SJCRH30 (cell line): ENCODE measurements around the gene ITGB7. TPM values are rescaled to one million over a fixed set of nuclear protein-coding genes. Genes with fewer than 3 reads are reported as not detected.
"Not testable (repeated sequence)": the region's sequence is repeated elsewhere in the genome, so short reads cannot be mapped to it uniquely, and the experiment has no call there.

Experiments
- DNase-seq, 2 experiments: peaks; one replicate each; pipeline ENCODE4 v3.0.0-alpha.2; 2015 to 2020
- H3K27ac ChIP-seq: fragments of 250-450 bp; sonication (Bioruptor Pico); 2 replicates; pipeline ENCODE4 v1.5.1; 2020; ENCODE audit warnings: mild to moderate bottlenecking, moderate library complexity
- H3K27me3 ChIP-seq: fragments of 250-450 bp; sonication (Bioruptor Pico); 2 replicates; pipeline ENCODE4 v1.5.1; 2020; ENCODE audit warnings: mild to moderate bottlenecking, moderate library complexity
- H3K36me3 ChIP-seq: fragments of 250-450 bp; sonication (Bioruptor Pico); 2 replicates; pipeline ENCODE4 v1.5.1; 2020; ENCODE audit warnings: mild to moderate bottlenecking, moderate library complexity
- H3K4me1 ChIP-seq: fragments of 250-450 bp; sonication (Bioruptor Pico); 2 replicates; pipeline ENCODE4 v1.5.1; 2020; ENCODE audit warnings: mild to moderate bottlenecking, moderate library complexity
- H3K4me3 ChIP-seq: fragments of 250-450 bp; sonication (Bioruptor Pico); 2 replicates; pipeline ENCODE4 v1.5.1; 2020; ENCODE audit warnings: mild to moderate bottlenecking, moderate library complexity
- H3K9me3 ChIP-seq: fragments of 250-450 bp; sonication (Bioruptor Pico); replicated peaks from 2 replicates; pipeline ENCODE4 v1.5.1; 2020; ENCODE audit warnings: mild to moderate bottlenecking, moderate library complexity
- total RNA-seq: library from RNA; depleted of rRNA; stranded (reverse); fragments of >200 nt; shearing (Covaris generic); gene quantifications from 2 replicates; pipeline ENCODE4 v1.2.3, GENCODE V29; 2014

ITGB7 gene
- total RNA-seq, 1 experiment from 2014 or later = not detected

DNA sequence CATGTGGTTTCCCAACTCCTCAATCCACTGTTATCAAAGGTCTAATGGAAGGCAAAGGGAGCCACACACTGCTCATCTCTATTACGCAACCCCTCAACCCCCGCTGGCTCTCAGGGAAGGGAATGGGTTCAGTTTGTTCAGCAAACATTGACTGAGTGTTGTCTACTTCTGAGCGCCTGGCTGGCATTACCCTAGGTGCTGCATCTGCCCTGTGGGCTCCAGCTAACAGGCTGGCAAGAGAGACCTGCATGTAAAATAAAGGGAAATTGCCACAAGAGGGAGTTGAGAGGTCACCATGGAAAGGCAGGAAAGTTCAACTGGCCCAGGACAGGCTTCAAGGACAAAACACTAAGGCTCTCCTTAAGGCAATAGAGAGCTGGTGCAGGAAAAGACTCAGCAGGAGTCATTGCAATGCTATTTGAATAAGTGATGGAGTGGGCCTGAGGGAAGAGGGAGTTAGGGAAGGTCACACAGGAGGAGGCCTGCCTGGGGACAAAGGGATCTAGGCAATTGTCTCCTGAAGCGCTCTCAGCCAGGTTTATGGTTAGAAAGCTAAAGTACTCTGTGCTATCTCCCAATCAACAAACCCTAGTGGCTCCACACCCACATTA, 32.1 kb downstream of the ITGB7 start:
- Histone ChIP-seq H3K36me3 (no peaks in the 10 kb centered on the region), H3K27ac (no peak overlapping the region), H3K4me1 (peaks cover 5% of the 10 kb centered on the region; the same call in 1 of the 2 replicates), H3K9me3 (no peaks in the 10 kb centered on the region), H3K4me3 (no peak overlapping the region), H3K27me3 (no peaks in the 10 kb centered on the region)
- no peak for DNase-seq

- no peaks in the 10 kb centered on the region for H3K9me3 ChIP-seq
- no peaks in the 10 kb centered on the region for H3K27me3 ChIP-seq
- H3K27ac ChIP-seq = no peak overlapping the region
- no peaks in the 10 kb centered on the region for H3K4me1 ChIP-seq
- no peaks in the 10 kb centered on the region for H3K36me3 ChIP-seq
- no peak for DNase-seq
- no peak overlapping the region for H3K4me3 ChIP-seq
Measured at GRCh38 chr12:53173085-53173715, 33.9 kb downstream of the ITGB7 start.

DNA sequence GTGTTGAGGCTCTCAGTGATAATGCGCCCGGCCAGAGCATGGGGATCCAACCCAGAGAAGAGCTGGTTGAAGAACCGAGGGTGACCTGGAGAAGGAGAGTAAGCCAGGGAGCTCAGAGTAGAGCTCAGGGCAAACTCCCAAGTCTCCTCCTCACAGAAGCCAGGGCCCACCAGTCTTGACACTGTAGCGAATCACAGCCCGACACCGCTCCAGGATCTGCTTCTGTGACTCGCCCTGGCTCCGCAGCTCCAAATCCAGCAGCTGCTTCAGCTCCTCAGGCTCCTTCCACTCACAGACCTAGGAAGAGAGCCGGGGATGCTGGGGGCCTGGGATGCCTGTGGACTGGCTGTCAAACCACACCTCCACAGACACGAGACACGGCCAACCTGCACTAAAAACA, 34.7 kb downstream of the ITGB7 start:
- no peaks in the 10 kb centered on the region for H3K36me3 ChIP-seq
- H3K4me1 ChIP-seq = no peaks in the 10 kb centered on the region
- no peaks in the 10 kb centered on the region for H3K27me3 ChIP-seq
- no peak overlapping the region for H3K4me3 ChIP-seq
- no peak overlapping the region for H3K27ac ChIP-seq
- H3K9me3 ChIP-seq = no peaks in the 10 kb centered on the region
- DNase-seq = peak; percentile 43 to 50

GRCh38 chr12:53171725-53172329, 35.2 kb downstream of the ITGB7 start:
- Histone ChIP-seq H3K4me3 (no peak overlapping the region), H3K27me3 (no peaks in the 10 kb centered on the region), H3K9me3 (no peaks in the 10 kb centered on the region), H3K4me1 (no peaks in the 10 kb centered on the region), H3K27ac (no peak overlapping the region), H3K36me3 (no peaks in the 10 kb centered on the region)
- no peak for DNase-seq

DNA sequence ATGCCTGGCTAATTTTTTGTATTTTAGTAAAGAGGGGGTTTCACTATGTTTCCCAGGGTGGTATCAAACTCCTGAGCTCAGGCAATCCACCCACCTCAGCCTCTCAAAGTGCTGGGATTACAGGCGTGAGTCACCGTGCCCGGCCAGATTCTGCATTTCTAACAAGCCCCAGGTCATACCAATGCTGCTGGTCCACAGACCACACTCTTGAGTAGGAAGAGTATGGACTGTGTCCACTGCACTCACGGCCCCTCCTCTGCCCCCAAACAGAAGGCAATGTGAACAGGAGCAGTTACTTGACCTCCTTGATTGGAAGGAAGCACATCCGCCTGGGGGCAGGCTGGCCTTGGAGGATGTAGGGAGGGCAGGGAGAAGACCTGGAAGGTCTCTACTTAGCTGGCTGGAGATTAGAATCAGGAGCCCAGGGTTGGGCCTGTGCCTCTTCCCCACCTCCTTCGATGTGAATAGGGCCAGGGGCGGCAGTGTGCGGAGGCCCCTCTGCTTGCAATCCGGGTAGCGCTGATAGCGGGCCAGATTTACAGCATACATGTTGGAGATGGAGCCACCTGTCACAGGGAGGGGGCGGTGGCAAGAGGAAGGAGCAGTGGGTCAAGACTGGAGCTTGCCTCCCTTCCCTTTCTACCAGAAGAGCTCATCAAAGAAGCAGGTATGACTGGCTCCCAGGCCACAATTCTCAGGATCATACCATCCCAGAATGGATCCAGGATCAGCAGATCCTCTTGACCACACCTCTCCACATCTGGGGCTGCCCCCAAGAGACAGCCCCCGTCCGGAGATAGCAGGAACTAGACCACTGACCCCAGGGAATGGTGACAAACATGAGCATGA, 36.0 kb downstream of the ITGB7 start:
- Histone ChIP-seq H3K27ac (no peak overlapping the region), H3K4me1 (no peaks in the 10 kb centered on the region), H3K36me3 (no peaks in the 10 kb centered on the region), H3K9me3 (no peaks in the 10 kb centered on the region), H3K27me3 (no peaks in the 10 kb centered on the region), H3K4me3 (no peak overlapping the region)
- no peak for DNase-seq

- H3K27ac ChIP-seq = no peak overlapping the region
- no peaks in the 10 kb centered on the region for H3K27me3 ChIP-seq
- H3K4me1 ChIP-seq = no peaks in the 10 kb centered on the region
- no peaks in the 10 kb centered on the region for H3K9me3 ChIP-seq
- DNase-seq = no peak
- no peak overlapping the region for H3K4me3 ChIP-seq
- H3K36me3 ChIP-seq = no peaks in the 10 kb centered on the region
Measured at GRCh38 chr12:53170215-53170614, 36.8 kb downstream of the ITGB7 start.

- DNase-seq = no peak
- Histone ChIP-seq H3K27ac (no peak overlapping the region), H3K4me1 (no peaks in the 10 kb centered on the region), H3K36me3 (no peaks in the 10 kb centered on the region), H3K27me3 (no peaks in the 10 kb centered on the region), H3K9me3 (no peaks in the 10 kb centered on the region), H3K4me3 (no peak overlapping the region)
Measured at GRCh38 chr12:53169644-53170043, 37.4 kb downstream of the ITGB7 start.

DNA sequence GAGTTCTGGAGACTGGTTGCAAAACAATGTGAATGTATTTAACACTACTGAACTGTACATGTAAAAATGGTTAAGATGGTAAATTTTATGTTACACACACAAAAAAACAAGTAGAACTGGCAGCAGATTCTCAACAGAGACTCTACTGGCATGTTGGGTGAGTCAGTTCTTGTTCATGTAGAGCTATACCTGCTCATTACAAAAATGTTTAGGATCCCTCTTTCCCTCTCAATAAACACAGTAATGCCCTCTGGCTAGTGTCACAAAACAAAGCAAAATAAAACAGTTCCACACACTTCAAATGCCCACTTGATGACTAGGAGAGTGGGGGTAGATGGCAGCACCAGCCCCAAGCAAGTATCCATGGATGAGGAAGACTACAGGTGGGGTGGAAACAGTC, 40.2 kb downstream of the ITGB7 start:
- H3K27ac ChIP-seq = no peak overlapping the region
- no peaks in the 10 kb centered on the region for H3K4me1 ChIP-seq
- no peaks in the 10 kb centered on the region for H3K36me3 ChIP-seq
- H3K9me3 ChIP-seq = no peaks in the 10 kb centered on the region
- no peak overlapping the region for H3K4me3 ChIP-seq
- no peak for DNase-seq
- no peaks in the 10 kb centered on the region for H3K27me3 ChIP-seq

- not testable (repeated sequence) for H3K27ac ChIP-seq, H3K9me3 ChIP-seq, H3K4me3 ChIP-seq, H3K27me3 ChIP-seq, H3K4me1 ChIP-seq, DNase-seq, H3K36me3 ChIP-seq
Measured at GRCh38 chr12:53163008-53163407, 44.0 kb downstream of the ITGB7 start.

DNA sequence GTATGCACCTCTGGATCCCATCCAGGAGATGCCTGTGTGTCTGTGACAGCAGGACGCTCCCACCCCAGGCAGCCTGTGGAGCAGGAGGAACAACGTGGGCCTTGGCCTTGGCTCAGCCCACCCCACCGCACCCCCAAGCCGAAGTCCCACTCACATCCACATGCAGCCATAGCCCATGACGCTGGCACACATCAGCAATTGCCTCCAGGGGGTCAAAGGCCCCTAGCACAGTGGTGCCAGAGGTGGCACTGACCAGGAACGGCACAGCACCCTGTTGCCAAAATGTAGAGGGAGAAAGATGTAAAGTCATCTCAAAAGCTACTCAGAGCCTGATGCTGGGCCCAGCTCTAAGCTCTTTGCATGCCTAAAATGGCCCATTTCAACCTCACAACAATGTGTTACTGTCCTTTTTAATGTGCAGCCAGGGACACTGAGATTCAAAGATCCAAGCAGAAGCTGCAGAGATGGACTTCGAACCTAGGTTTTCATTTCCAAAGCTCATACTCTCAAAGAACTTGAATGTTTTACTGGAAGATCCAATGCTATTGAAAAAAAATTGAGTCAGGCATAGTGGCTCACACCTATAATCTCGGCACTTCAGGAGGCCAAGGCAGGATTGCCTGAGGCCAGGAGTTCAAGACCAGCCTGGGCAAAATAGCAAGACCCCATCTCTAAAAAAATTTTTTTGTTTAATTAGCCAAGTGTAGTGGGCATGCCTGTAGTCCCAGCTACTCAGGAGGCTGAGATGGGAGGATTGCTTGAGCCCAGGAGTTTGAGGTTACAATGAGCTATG, 45.7 kb downstream of the ITGB7 start:
- Histone ChIP-seq H3K27ac (no peak overlapping the region), H3K4me1 (no peaks in the 10 kb centered on the region), H3K4me3 (no peak overlapping the region), H3K9me3 (no peaks in the 10 kb centered on the region), H3K27me3 (no peaks in the 10 kb centered on the region), H3K36me3 (no peaks in the 10 kb centered on the region)
- DNase-seq = no peak

DNA sequence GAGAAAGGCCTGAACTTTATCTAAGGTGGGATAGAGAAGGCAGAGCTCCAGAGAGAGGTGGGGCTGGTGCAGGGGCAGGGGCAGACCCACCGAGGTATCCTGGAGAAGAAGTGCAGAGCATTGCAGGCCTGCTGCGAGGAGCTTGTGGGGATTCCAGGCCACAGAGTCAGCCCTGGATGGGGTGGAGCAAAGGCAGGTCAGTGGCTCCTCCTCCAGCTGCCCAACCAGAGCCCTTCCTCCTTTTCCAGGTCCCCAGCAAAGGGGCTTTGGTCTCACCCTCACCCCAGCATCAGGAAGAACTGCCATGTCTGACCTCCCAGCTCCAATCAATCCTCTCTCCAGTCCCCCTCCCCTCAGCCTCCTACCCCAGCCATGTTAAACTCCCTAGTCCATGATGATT, 46.4 kb downstream of the ITGB7 start:
- Histone ChIP-seq H3K27ac (no peak overlapping the region), H3K36me3 (no peaks in the 10 kb centered on the region)

DNA sequence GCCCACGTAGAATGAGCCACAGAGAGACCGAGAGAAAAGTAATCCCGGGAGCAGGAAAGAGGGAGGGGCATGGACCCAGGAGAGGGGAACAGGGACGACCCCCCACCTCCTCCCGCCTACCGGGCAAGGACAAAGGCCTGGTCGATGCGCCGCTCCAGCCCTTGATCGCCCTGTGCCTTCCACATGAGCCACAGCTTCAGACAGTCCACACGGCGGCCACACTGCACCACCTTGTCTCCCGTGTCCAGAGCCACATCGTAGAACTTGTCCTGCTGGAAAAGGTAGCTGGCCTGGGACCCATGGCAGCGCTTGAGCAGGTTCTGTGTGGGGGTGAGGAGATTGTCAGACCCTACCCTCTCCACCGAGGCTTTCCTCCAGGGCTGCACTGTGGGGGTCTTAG, 47.1 kb downstream of the ITGB7 start:
- Histone ChIP-seq H3K27me3 (no peaks in the 10 kb centered on the region), H3K36me3 (no peaks in the 10 kb centered on the region), H3K27ac (no peak overlapping the region), H3K9me3 (no peaks in the 10 kb centered on the region), H3K4me3 (no peak overlapping the region), H3K4me1 (no peaks in the 10 kb centered on the region)
- DNase-seq = no peak

More for the DNA sequence above, 46.4 kb downstream of the ITGB7 start:
- H3K9me3 ChIP-seq = no peaks in the 10 kb centered on the region
- no peaks in the 10 kb centered on the region for H3K4me1 ChIP-seq
- H3K4me3 ChIP-seq = no peak overlapping the region
- H3K27me3 ChIP-seq = no peaks in the 10 kb centered on the region
- DNase-seq = no peak

DNA sequence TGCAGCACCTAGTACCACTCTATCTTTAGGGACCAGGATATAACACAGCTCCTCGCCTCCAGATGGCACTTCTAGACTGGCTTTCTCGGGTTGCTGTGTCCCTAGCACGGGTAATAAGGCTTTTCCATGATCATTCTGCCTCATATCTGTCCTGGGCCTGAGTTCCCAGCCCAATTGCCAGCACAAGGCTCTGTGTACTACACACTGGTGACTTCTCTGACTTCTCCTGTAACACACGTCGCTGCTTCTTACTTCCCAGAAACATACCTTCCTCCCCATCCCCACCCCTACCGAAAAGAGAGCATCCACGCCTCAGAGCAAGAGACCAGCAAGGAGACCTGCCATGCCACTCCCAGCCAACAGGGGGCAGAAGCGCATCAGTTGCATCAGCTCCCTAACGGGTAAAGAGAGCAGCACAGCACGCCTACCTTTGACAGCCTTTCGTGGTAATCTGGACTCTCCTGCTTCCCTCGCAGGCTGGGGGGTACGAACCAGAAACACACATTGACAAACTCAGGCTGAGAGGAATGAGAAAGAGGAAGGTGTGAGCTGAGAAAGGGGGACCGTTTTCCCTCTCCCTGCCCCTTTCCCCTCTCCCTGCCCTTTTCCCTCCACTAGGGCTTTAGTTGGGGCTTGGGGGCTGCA, 47.7 kb downstream of the ITGB7 start:
- no peak overlapping the region for H3K4me3 ChIP-seq
- no peaks in the 10 kb centered on the region for H3K27me3 ChIP-seq
- no peaks in the 10 kb centered on the region for H3K4me1 ChIP-seq
- H3K27ac ChIP-seq = no peak overlapping the region
- peak; percentile 81 to 89 for DNase-seq
- H3K36me3 ChIP-seq = no peaks in the 10 kb centered on the region
- H3K9me3 ChIP-seq = no peaks in the 10 kb centered on the region

- H3K4me1 ChIP-seq = no peaks in the 10 kb centered on the region
- no peak overlapping the region for H3K27ac ChIP-seq
- H3K36me3 ChIP-seq = no peaks in the 10 kb centered on the region
- no peak overlapping the region for H3K4me3 ChIP-seq
- DNase-seq = no peak
- H3K27me3 ChIP-seq = no peaks in the 10 kb centered on the region
- H3K9me3 ChIP-seq = no peaks in the 10 kb centered on the region
Measured at GRCh38 chr12:53152390-53152789, 54.7 kb downstream of the ITGB7 start.
